Measurements from ENCODE around the gene G3BP2.

DNA sequence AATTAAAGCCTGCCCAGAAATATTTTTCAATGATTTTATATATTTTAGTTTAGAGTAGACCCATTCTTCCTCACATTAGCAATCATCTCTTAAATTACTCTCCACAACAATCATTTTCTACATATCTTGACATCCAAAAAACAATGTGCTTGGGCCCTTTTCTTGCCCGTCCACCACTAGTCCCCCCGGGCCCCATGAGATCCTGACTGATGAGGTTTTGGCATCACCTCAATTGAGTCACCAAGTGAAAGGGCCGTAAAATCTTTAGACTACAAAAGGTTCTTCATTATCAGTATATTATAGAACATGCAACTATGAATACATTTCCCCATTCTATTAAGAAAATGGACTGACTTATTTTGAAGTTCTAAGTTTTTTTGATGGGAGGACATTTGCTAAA is 38.9 kb downstream of the G3BP2 start:
- TF ChIP-seq CTCF (IDR thresholded peaks at IDR 0.05; ENCODE audit: insufficient read depth, low read depth, low read length) (no peak), EZH2 (IDR thresholded peaks at IDR 0.05; ENCODE audit: insufficient read depth, low read length) (no peak)
